Activated T-cell treated with anti-CD3 and anti-CD28 coated beads, Interleukin-2, amount 50 U/mL, for 72 hours (primary cell): ENCODE results near the gene TAF1A. TPM values are rescaled to one million over a fixed set of nuclear protein-coding genes. Genes with fewer than 3 reads are reported as not detected.

Source experiments
- ATAC-seq, 2 donors: fragments of 150-1000 bp; cut with Tn5 transposase; replicated peaks in 1 of 2; 2 replicates each; pipeline ENCODE4 v1.10.0; 2021; ENCODE audit warnings: moderate library complexity in 2 of 2, mild to moderate bottlenecking in 1 of 2
- DNase-seq, 2 donors: peaks; one replicate each; pipeline ENCODE4 v3.0.0; 2021 to 2022; ENCODE audit warnings: mixed read lengths in 1 of 2
- H3K27ac Mint-ChIP-seq: one replicate; pipeline ENCODE4 v1.8.0; 2022; ENCODE audit warnings: mild to moderate bottlenecking, moderate library complexity, mixed read lengths
- H3K27me3 Mint-ChIP-seq: one replicate; pipeline ENCODE4 v1.8.0; 2022; ENCODE audit warnings: low read depth, mixed read lengths
- H3K36me3 Mint-ChIP-seq, 2 donors: one replicate each; pipeline ENCODE4 v1.8.0; 2022; ENCODE audit warnings: mixed read lengths in 2 of 2, mild to moderate bottlenecking in 1 of 2; ENCODE audit not compliant: insufficient read depth in 2 of 2
- H3K4me1 Mint-ChIP-seq: one replicate; pipeline ENCODE4 v1.8.0; 2022; ENCODE audit warnings: low read depth, mixed read lengths
- H3K4me3 Mint-ChIP-seq, 2 donors: one replicate each; pipeline ENCODE4 v1.8.0; 2022; ENCODE audit warnings: mild to moderate bottlenecking in 2 of 2, mixed read lengths in 2 of 2, moderate library complexity in 2 of 2
- H3K9me3 Mint-ChIP-seq, 2 donors: one replicate each; pipeline ENCODE4 v1.8.0; 2022; ENCODE audit warnings: mixed read lengths in 2 of 2
- total RNA-seq, 2 donors: library from RNA; stranded (reverse); gene quantifications; one replicate each; pipeline ENCODE4 v1.2.3, GENCODE V29; 2022

Gene TAF1A
- total RNA-seq, 2 donors from 2014 or later: 12.0 to 15.1 TPM

GRCh38 chr1:222546548-222547259 lies 43.0 kb downstream of the TAF1A start:
- Mint-ChIP-seq H3K36me3 (no peaks in the 10 kb centered on the region), H3K27ac (no peak overlapping the region), H3K4me1 (no peaks in the 10 kb centered on the region), H3K4me3 (no peak overlapping the region), H3K27me3 (peaks cover 29% of the 10 kb centered on the region), H3K9me3 (no peaks in the 10 kb centered on the region)
- DNase-seq (no peak), ATAC-seq (no peak)

DNA sequence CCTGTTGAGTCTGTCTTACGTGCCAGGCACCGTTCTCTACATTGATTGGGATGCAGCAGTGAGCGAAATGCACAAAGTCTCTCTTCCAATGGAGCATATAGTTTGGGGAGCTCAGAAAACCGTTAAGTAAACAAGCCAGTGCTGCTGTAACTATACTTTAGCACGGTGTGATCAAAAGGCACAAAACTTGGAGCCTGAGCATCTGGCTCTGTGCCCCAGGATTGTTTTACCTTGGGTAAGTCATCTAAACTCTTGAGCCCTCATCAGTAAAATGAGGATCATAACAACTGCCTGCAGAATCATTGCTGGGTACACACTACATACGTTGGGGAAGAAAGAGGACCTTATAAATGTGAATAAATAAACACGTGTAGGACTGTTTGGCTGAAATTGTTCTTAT lies 43.6 kb downstream of the TAF1A start:
- DNase-seq (no peak), ATAC-seq (no peak)
- no peaks in the 10 kb centered on the region for H3K4me1 Mint-ChIP-seq
- peaks cover 29% of the 10 kb centered on the region for H3K27me3 Mint-ChIP-seq
- H3K4me3 Mint-ChIP-seq: no peak overlapping the region
- no peaks in the 10 kb centered on the region for H3K36me3 Mint-ChIP-seq
- no peak overlapping the region for H3K27ac Mint-ChIP-seq
- no peaks in the 10 kb centered on the region for H3K9me3 Mint-ChIP-seq

- Mint-ChIP-seq H3K4me3 (no peak overlapping the region), H3K9me3 (no peaks in the 10 kb centered on the region), H3K27ac (no peak overlapping the region)
Measured at GRCh38 chr1:222543817-222544216, 45.9 kb downstream of the TAF1A start.

DNA sequence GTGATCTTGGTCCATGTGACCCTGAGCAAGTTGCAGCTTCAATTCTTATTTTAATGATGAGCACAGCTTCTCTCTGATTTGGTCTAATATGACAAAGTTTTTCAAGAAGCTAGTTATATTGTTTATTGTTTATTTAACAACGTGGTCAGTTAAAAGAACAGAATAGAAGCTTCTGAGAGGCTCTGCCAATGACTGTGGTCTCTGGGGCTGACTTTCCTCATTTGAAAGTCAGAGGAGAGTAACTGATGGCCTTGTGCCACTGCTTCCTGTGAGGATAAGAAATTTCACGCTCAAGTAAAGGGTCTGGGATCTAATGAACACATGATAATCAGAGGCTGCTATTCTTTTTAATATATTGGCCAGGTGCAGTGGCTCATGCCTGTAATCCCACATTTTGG lies 49.1 kb downstream of the TAF1A start:
- H3K4me1 Mint-ChIP-seq: no peaks in the 10 kb centered on the region
- H3K27ac Mint-ChIP-seq: no peak overlapping the region
- H3K4me3 Mint-ChIP-seq: no peak overlapping the region
- no peaks in the 10 kb centered on the region for H3K36me3 Mint-ChIP-seq
- DNase-seq (no peak), ATAC-seq (no peak)
- H3K9me3 Mint-ChIP-seq: no peaks in the 10 kb centered on the region
- H3K27me3 Mint-ChIP-seq: peaks cover 16% of the 10 kb centered on the region

More at GRCh38 chr1:222543817-222544216, 45.9 kb downstream of the TAF1A start:
- ATAC-seq (no peak), DNase-seq (no peak)
- peaks cover 29% of the 10 kb centered on the region for H3K27me3 Mint-ChIP-seq
- no peaks in the 10 kb centered on the region for H3K36me3 Mint-ChIP-seq
- no peaks in the 10 kb centered on the region for H3K4me1 Mint-ChIP-seq

DNA sequence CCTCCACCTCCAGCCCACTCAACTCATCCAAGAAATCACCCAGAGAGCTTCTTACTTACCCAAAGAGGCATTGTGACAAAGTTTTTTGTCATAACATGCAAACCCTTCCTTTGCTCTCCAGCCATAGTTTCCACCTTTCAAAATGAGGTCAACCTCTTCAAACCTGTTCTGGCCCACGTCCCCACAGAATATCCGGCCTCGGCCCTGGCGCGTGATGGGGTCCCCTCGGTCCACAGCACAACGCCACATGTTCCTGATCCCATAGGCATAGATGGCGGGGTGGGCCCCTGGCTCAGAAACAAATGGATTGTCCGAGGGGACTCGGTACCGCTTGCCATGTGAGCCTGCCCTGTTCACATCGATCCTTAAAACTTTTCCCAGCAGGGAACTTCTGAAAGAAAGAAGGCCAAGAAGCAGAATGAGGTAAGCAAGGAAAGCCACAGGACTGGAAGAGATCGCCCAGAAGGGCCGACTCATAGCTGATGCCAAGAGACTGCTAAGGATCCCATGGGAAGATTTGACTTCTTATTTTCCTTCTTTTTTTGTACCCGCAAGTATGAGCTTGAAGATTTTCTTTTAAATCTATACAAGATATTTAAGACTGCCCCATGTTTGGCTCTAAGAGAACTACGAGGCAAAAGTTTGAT lies 49.7 kb downstream of the TAF1A start:
- ATAC-seq (no peak), DNase-seq (no peak)
- Mint-ChIP-seq H3K4me1 (no peaks in the 10 kb centered on the region), H3K9me3 (no peaks in the 10 kb centered on the region), H3K27me3 (peaks cover 10% of the 10 kb centered on the region), H3K27ac (no peak overlapping the region), H3K4me3 (no peak overlapping the region), H3K36me3 (no peaks in the 10 kb centered on the region)

GRCh38 chr1:222535455-222535854 lies 54.3 kb downstream of the TAF1A start:
- Mint-ChIP-seq H3K27ac (no peak overlapping the region), H3K9me3 (no peaks in the 10 kb centered on the region), H3K27me3 (no peaks in the 10 kb centered on the region), H3K36me3 (no peaks in the 10 kb centered on the region), H3K4me3 (no peak overlapping the region), H3K4me1 (no peaks in the 10 kb centered on the region)
- no peak for ATAC-seq
- no peak for DNase-seq

- Mint-ChIP-seq H3K27ac (no peak overlapping the region), H3K9me3 (peaks cover 0 to 5% of the 10 kb centered on the region in 2 donors), H3K36me3 (peaks cover 0 to 1% of the 10 kb centered on the region in 2 donors), H3K27me3 (no peaks in the 10 kb centered on the region), H3K4me1 (no peaks in the 10 kb centered on the region), H3K4me3 (no peak overlapping the region)
- DNase-seq (no peak), ATAC-seq (no peak)
Measured at GRCh38 chr1:222530852-222531251, 58.9 kb downstream of the TAF1A start.

DNA sequence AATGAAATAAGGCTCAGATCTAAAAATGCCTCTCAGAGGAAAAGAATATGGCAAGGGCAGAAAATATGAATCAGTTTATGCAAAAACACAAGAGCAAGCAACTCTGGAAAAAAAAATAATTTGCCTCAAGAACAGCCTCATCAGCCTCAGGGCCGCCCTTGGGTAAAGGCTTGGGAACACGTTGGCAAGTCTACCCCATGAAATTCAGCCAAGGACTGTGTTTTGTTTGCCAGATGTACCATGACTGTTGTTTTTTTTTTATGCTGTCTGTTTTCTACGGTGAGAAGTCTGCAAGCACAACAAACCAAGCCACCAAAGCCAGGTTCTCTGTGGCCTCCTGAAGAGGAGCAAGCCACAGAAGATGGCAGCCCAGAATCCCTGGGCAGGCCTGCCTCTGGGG lies 59.8 kb downstream of the TAF1A start:
- no peak overlapping the region for H3K27ac Mint-ChIP-seq
- peaks cover 0 to 5% of the 10 kb centered on the region in 2 donors for H3K9me3 Mint-ChIP-seq
- peaks cover 0 to 1% of the 10 kb centered on the region in 2 donors for H3K36me3 Mint-ChIP-seq

DNA sequence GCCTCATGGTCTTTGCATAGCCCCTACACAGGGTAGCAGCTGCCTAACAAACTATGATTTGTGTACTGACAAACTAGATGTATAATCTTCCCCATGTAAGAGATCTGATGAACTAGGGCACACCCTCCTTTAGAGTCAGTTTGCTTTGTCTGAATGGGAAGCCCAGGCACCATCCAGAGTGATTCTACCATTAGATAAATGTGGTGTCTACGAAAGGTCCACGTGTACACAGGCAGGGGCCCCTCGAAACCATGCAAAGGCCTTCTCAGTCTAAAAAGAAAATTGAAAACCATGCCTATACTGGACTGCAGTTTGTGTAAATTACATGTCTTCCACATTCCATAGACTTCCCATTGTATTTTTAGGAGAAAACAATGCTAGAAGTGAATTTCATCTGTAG lies 60.6 kb downstream of the TAF1A start:
- no peak overlapping the region for H3K4me3 Mint-ChIP-seq
- no peaks in the 10 kb centered on the region for H3K4me1 Mint-ChIP-seq
- no peaks in the 10 kb centered on the region for H3K27me3 Mint-ChIP-seq
- ATAC-seq: no peak
- no peak for DNase-seq
- H3K9me3 Mint-ChIP-seq: peaks cover 0 to 5% of the 10 kb centered on the region in 2 donors
- peaks cover 0 to 1% of the 10 kb centered on the region in 2 donors for H3K36me3 Mint-ChIP-seq
- H3K27ac Mint-ChIP-seq: no peak overlapping the region

More for the DNA sequence above, 59.8 kb downstream of the TAF1A start:
- no peaks in the 10 kb centered on the region for H3K27me3 Mint-ChIP-seq
- DNase-seq (no peak), ATAC-seq (no peak)
- H3K4me3 Mint-ChIP-seq: no peak overlapping the region
- no peaks in the 10 kb centered on the region for H3K4me1 Mint-ChIP-seq

DNA sequence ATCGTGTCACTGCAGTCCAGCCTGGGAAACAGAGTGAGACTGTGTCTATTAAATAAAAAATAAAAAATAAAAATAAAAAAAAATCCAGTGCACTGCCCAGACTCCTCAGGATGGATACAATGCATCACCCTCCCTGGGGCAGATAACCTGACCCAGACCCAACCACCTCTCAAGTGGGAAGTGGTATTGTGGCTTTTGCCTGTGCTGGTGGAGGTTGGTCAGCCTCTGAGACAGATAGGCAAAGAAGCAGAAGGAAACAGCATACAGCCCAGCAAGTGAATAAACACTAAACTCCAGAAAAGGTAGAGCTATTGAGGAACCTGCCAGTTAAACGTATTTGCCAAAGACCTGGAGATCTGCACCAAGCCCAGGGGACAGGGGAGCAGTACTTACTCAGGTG lies 63.8 kb downstream of the TAF1A start:
- Mint-ChIP-seq H3K9me3 (peaks cover 0 to 5% of the 10 kb centered on the region in 2 donors), H3K27me3 (no peaks in the 10 kb centered on the region), H3K36me3 (peaks cover 1 to 3% of the 10 kb centered on the region in 2 donors), H3K4me1 (no peaks in the 10 kb centered on the region), H3K27ac (no peak overlapping the region), H3K4me3 (no peak overlapping the region)
- ATAC-seq (no peak), DNase-seq (no peak)

DNA sequence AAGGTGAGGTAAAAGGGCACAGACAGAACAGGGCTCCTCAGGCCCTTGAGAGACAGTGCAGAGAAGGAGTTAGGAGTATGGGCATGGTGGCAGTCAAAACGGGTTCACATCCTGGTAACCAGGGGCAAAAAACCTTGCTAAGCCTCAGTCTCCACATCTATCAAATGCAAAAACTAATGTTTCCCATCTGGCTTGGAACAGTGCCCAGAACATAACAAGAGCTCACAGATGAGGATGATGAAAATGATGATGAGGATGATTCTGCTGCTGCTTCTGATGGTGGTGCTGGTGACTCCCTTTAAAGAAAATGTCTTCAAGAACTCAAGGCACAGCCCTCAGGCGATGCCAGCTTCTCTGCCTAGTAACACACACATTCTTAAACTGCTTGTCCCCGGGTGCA lies 65.9 kb downstream of the TAF1A start:
- Mint-ChIP-seq H3K9me3 (peaks cover 0 to 5% of the 10 kb centered on the region in 2 donors), H3K4me1 (no peaks in the 10 kb centered on the region), H3K27ac (no peak overlapping the region), H3K4me3 (no peak overlapping the region), H3K36me3 (peaks cover 1 to 3% of the 10 kb centered on the region in 2 donors), H3K27me3 (no peaks in the 10 kb centered on the region)
- DNase-seq (no peak), ATAC-seq (no peak)

DNA sequence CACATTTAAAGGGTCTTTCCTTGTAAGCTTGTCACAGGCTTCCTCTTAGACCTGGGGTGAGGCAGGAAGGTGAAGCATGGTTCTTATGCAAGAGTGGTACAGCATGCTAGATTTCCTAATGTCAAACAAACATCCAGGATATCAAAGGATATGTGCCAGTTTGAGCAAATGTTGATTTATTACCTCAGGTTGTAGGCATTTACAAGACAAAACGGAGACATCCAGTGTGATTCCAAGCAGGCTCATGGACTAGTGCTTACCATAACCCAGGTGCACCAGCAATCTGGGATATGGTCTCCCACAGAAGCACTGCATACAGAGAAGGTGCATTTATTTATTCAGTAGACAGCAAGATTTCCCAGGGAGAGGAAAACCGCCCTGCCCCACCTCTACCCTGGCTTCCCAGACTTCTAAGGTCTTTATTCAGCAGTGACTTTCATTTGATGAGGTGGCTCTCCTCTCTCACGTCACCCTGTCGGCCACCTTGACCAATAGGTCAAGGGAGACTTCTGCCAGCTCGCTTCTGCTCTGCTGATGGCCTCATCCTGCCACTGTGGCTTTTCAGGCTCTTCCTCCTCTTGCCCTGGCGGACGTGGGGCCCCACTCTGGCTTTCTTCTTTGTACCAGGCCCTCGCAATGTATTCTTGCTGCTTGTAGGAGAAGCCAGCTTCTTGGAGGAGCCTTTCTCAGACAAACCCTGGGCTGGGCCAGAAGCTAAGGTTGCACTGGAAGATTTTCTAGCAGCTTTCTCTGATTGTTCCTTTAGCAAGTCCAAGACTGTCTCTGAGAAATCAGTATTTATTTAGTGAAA lies 67.4 kb downstream of the TAF1A start:
- H3K36me3 Mint-ChIP-seq: peaks cover 0 to 3% of the 10 kb centered on the region in 2 donors
- DNase-seq: no peak
- no peak overlapping the region for H3K4me3 Mint-ChIP-seq
- no peak overlapping the region for H3K27ac Mint-ChIP-seq
- H3K27me3 Mint-ChIP-seq: no peaks in the 10 kb centered on the region
- H3K4me1 Mint-ChIP-seq: no peaks in the 10 kb centered on the region
- ATAC-seq: no peak
- H3K9me3 Mint-ChIP-seq: no peaks in the 10 kb centered on the region
